Measurements from ENCODE around the gene ZPBP2. TPM values are rescaled to one million over a fixed set of nuclear protein-coding genes. Genes with fewer than 3 reads are reported as not detected.

ZPBP2 gene
- total and polyA plus RNA-seq, 9 of the 15 experiments (the other 6 are each of a cell fraction or from before 2014, with no cell fraction given) = not detected

DNA sequence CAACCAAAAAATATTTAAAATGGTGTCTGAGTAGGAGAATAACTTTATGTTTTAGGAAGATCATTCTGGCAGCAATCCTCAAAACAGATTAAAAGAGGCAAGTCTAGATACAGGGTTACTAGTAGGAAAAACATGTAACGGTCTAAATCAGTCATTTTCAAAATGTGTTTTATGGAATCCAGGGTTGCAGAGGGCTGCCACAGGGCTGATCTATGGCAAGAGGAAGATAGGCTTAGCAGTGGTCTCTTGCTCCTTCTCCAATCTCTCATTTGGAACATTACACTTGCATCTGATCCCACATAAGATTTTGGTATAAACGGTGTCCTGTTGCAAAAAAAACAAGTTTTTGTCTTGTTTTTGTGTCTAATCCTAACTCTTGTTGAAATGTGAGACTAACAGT, 13.1 kb upstream of the ZPBP2 start:
- H3K27ac ChIP-seq (ENCODE audit: extremely low read depth, low read depth, low read length) = no peak overlapping the region
- FAIRE-seq (no peak), DNase-seq (ENCODE audit: extremely low read depth in 1 of 4, low spot score in 3 of 4) (no peak), ATAC-seq (no peak)
- no peak overlapping the region for H2AFZ ChIP-seq (ENCODE audit: low read depth, low read length)
- no peak overlapping the region for H3K9ac ChIP-seq (ENCODE audit: insufficient read depth in 1 of 2, low read depth in 2 of 2, low read length in 2 of 2)
- H3K4me3 ChIP-seq = no peak overlapping the region
- H3K9me1 ChIP-seq (ENCODE audit: control insufficient read depth, insufficient read depth, low read length) = no peaks in the 10 kb centered on the region
- in situ Hi-C loops (cut with MboI) (no loop called here), intact Hi-C loops (cut with micrococcal nuclease) (no loop called here)
- no peak overlapping the region for H3K4me2 ChIP-seq (ENCODE audit: insufficient read depth, low read length)
- H3K9me3 ChIP-seq (replicated peaks; ENCODE audit: control insufficient read depth, insufficient read depth, low read depth, low read length) = no peaks in the 10 kb centered on the region
- H3K36me3 ChIP-seq (ENCODE audit: control insufficient read depth, insufficient read depth, low read length) = no peaks in the 10 kb centered on the region
- peaks cover 0 to 4% of the 10 kb centered on the region in 2 experiments; a peak in 1 of 5 replicates for H3K4me1 ChIP-seq (replicated peaks in 1 of 2; ENCODE audit: control insufficient read depth in 2 of 2, insufficient read depth in 2 of 2, low read length in 2 of 2)
- H3K27me3 ChIP-seq (ENCODE audit: control insufficient read depth in 2 of 2, insufficient read depth in 2 of 2, low read length in 2 of 2) = no peaks in the 10 kb centered on the region
- no peaks in the 10 kb centered on the region for H3K79me2 ChIP-seq (ENCODE audit: control insufficient read depth, insufficient read depth, low read length)
- no TSS peak for BruUV-seq (replicated peaks)
- TF ChIP-seq, protein P1, sequence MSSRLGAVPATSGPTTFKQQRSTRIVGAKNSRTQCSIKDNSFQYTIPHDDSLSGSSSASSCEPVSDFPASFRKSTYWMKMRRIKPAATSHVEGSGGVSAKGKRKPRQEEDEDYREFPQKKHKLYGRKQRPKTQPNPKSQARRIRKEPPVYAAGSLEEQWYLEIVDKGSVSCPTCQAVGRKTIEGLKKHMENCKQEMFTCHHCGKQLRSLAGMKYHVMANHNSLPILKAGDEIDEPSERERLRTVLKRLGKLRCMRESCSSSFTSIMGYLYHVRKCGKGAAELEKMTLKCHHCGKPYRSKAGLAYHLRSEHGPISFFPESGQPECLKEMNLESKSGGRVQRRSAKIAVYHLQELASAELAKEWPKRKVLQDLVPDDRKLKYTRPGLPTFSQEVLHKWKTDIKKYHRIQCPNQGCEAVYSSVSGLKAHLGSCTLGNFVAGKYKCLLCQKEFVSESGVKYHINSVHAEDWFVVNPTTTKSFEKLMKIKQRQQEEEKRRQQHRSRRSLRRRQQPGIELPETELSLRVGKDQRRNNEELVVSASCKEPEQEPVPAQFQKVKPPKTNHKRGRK (tag; IDR thresholded peaks at IDR 0.05) = no peak
- TF ChIP-seq NR1H2 (CRISPR knock-in tag; IDR thresholded peaks at IDR 0.05) (no peak), KLF1 (tag; IDR thresholded peaks at IDR 0.05) (no peak), TEAD2 (tag; IDR thresholded peaks at IDR 0.05) (no peak), ZNF24 (IDR thresholded peaks at IDR 0.05) (no peak)
- no peaks in the 10 kb centered on the region for H4K20me1 ChIP-seq (replicated peaks; ENCODE audit: control insufficient read depth, insufficient read depth, low read length)
- 2% methylated on average over 2 of the region's 2 CpGs for WGBS (ENCODE audit: insufficient coverage, low coverage, missing lambda C conversion rate)
- POLR2A ChIA-PET = no interaction called here
- CTCF ChIA-PET (ENCODE audit: low intra/inter-chr PET ratio) = no interaction called here

All from K562 (cell line).